GOT3 (cell line): Measurements from ENCODE around the gene ANKS1A.
"Not testable (repeated sequence)": the region's sequence is repeated elsewhere in the genome, so short reads cannot be mapped to it uniquely, and the experiment has no call there.

ENCODE experiments used
- DNase-seq: peaks from one replicate; lab custom pipeline; 2025; ENCODE audit warnings: mixed read lengths; lab: John Stamatoyannopoulos, UW

The ANKS1A gene

GRCh38 chr6:34888874-34889555 lies at the start of gene ANKS1A:
Gene ANKS1A (plus strand): TSS chr6:34889255. CDS start chr6:34889403, 148 bp downstream.
- peak; percentile 37 for DNase-seq

- DNase-seq = no peak
These were observed 49.2 kb upstream of the ANKS1A start for GRCh38 chr6:34839666-34840352.

- not testable (repeated sequence) for DNase-seq
These were observed 40.0 kb upstream of the ANKS1A start for GRCh38 chr6:34849066-34849465.

GRCh38 chr6:34851361-34851760 lies 37.7 kb upstream of the ANKS1A start:
- DNase-seq = no peak

- DNase-seq = no peak
These were observed 36.5 kb upstream of the ANKS1A start for GRCh38 chr6:34852406-34853085.

- DNase-seq = no peak
These were observed 33.6 kb upstream of the ANKS1A start for GRCh38 chr6:34855463-34855862.

GRCh38 chr6:34858681-34859080 lies 30.4 kb upstream of the ANKS1A start:
- DNase-seq = no peak

- DNase-seq = no peak
These were observed 29.1 kb upstream of the ANKS1A start for GRCh38 chr6:34859951-34860350.

- no peak for DNase-seq
These were observed 28.3 kb upstream of the ANKS1A start for GRCh38 chr6:34860776-34861175.

- DNase-seq = no peak
These were observed 25.0 kb upstream of the ANKS1A start for GRCh38 chr6:34864007-34864406.

GRCh38 chr6:34865107-34865506 lies 23.9 kb upstream of the ANKS1A start:
- no peak for DNase-seq

- DNase-seq = no peak
These were observed 22.5 kb upstream of the ANKS1A start for GRCh38 chr6:34866509-34866908.

- no peak for DNase-seq
These were observed 21.6 kb upstream of the ANKS1A start for GRCh38 chr6:34867484-34867883.

GRCh38 chr6:34871853-34872252 lies 17.2 kb upstream of the ANKS1A start:
- DNase-seq = no peak

- DNase-seq = no peak
These were observed 16.7 kb upstream of the ANKS1A start for GRCh38 chr6:34872332-34872731.

GRCh38 chr6:34875292-34876213 lies 13.5 kb upstream of the ANKS1A start:
- DNase-seq = no peak

GRCh38 chr6:34876472-34876871 lies 12.6 kb upstream of the ANKS1A start:
- DNase-seq = no peak

GRCh38 chr6:34877259-34877658 lies 11.8 kb upstream of the ANKS1A start:
- DNase-seq = no peak

- DNase-seq = no peak
These were observed 11.1 kb upstream of the ANKS1A start for GRCh38 chr6:34877869-34878485.

GRCh38 chr6:34884073-34884472 lies 5.0 kb upstream of the ANKS1A start:
- not testable (repeated sequence) for DNase-seq

- DNase-seq = no peak
These were observed 4.1 kb upstream of the ANKS1A start for GRCh38 chr6:34884996-34885395.
